ENCODE measurements around the gene CABP1. TPM values are rescaled to one million over a fixed set of nuclear protein-coding genes. Genes with fewer than 3 reads are reported as not detected.
A peak's percentile ranks its signal among the peaks of the same experiment; 100 is the strongest.
"Not testable (repeated sequence)": the region's sequence is repeated elsewhere in the genome, so short reads cannot be mapped to it uniquely, and the experiment has no call there.

The CABP1 gene
- total and polyA plus RNA-seq, 8 donors: 0.37 to 3.7 (median 2.3) TPM

- H3K4me3 ChIP-seq: no peak overlapping the region
- H3K4me1 ChIP-seq: no peaks in the 10 kb centered on the region
- ATAC-seq (no peak), DNase-seq (no peak)
- intact Hi-C loops (cut with DNase I): no loop called here
- H3K36me3 ChIP-seq: no peaks in the 10 kb centered on the region
- no peak for TF ChIP-seq CTCF (IDR thresholded peaks at IDR 0.05)
- no peak overlapping the region for H3K27ac ChIP-seq
- no peaks in the 10 kb centered on the region for H3K9me3 ChIP-seq
- H3K27me3 ChIP-seq: peaks cover 0 to 21% of the 10 kb centered on the region in 2 donors
Measured at GRCh38 chr12:120614848-120615247, 25.6 kb upstream of the CABP1 start.

- DNase-seq: not testable (repeated sequence)
Measured at GRCh38 chr12:120617193-120617592, 23.2 kb upstream of the CABP1 start.

GRCh38 chr12:120617767-120618166, 22.7 kb upstream of the CABP1 start:
- peaks cover 0 to 34% of the 10 kb centered on the region in 2 donors for H3K27me3 ChIP-seq
- H3K27ac ChIP-seq; H3K4me1 ChIP-seq; H3K4me3 ChIP-seq; DNase-seq; ATAC-seq; intact Hi-C loops (cut with DNase I); H3K36me3 ChIP-seq; H3K9me3 ChIP-seq: not testable (repeated sequence)

More at GRCh38 chr12:120617193-120617592, 23.2 kb upstream of the CABP1 start:
- H3K27me3 ChIP-seq: peaks cover 0 to 34% of the 10 kb centered on the region in 2 donors
- ATAC-seq; H3K36me3 ChIP-seq; H3K27ac ChIP-seq; H3K4me3 ChIP-seq; intact Hi-C loops (cut with DNase I); H3K9me3 ChIP-seq; H3K4me1 ChIP-seq: not testable (repeated sequence)

DNA sequence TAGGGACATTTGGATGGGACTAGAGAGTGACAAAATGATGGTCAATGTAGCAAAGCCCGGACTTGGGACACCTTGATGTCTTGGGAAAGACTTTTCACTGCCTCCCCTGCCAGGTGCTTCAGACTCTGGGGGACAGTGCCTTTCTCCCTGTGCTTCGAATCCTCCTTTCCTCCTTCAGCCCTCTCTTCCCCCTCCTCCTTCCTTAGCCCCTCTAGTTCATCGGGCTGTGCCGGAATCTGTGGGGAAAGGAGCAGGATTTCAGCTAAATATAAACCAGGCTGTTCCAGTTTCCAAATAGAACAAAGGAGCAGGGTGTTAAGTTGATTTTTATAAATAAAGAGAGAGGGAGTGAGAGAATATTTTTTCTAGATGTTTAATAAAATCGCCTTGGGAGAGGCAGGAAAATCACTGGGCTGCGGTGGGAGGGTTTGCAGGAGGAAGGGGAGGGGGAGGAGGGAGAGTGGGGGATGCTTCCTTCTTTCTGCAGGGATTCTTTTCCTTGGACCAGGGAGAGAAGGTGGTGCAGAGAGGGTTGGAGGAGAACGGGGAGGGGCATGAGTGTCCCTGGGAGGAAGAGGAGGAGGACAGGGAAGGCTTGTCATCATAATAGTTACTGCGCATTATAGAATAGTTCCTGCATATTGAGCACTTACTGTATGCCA, 21.3 kb upstream of the CABP1 start:
- H3K4me1 ChIP-seq: no peaks in the 10 kb centered on the region
- no peaks in the 10 kb centered on the region for H3K9me3 ChIP-seq
- no peaks in the 10 kb centered on the region for H3K36me3 ChIP-seq
- TF ChIP-seq CTCF (IDR thresholded peaks at IDR 0.05): no peak
- no peak overlapping the region for H3K27ac ChIP-seq
- DNase-seq (no peak), ATAC-seq (no peak)
- no peak overlapping the region for H3K4me3 ChIP-seq
- H3K27me3 ChIP-seq: peaks cover 0 to 34% of the 10 kb centered on the region in 2 donors
- intact Hi-C loops (cut with DNase I): no loop called here

GRCh38 chr12:120620624-120621023, 19.8 kb upstream of the CABP1 start:
- Histone ChIP-seq H3K36me3 (no peaks in the 10 kb centered on the region), H3K27ac (no peak overlapping the region), H3K9me3 (no peaks in the 10 kb centered on the region), H3K27me3 (peaks cover 0 to 34% of the 10 kb centered on the region in 2 donors), H3K4me3 (no peak overlapping the region), H3K4me1 (no peaks in the 10 kb centered on the region)
- DNase-seq (no peak), ATAC-seq (peak; percentile 37)
- TF ChIP-seq CTCF (IDR thresholded peaks at IDR 0.05): no peak
- intact Hi-C loops (cut with DNase I): no loop called here

- intact Hi-C loops (cut with DNase I): no loop called here
- no peak overlapping the region for H3K27ac ChIP-seq
- no peaks in the 10 kb centered on the region for H3K36me3 ChIP-seq
- H3K9me3 ChIP-seq: no peaks in the 10 kb centered on the region
- ATAC-seq (no peak), DNase-seq (peak in 1 of 4 donors; percentile 78)
- H3K4me3 ChIP-seq: no peak overlapping the region
- H3K4me1 ChIP-seq: no peaks in the 10 kb centered on the region
- TF ChIP-seq CTCF (IDR thresholded peaks at IDR 0.05): no peak
- H3K27me3 ChIP-seq: peaks cover 0 to 3% of the 10 kb centered on the region in 2 donors
Measured at GRCh38 chr12:120625557-120626419, 14.6 kb upstream of the CABP1 start.
